HepG2 (cell line): Measurements from ENCODE around the gene SLC23A3. TPM values are rescaled to one million over a fixed set of nuclear protein-coding genes. Genes with fewer than 3 reads are reported as not detected.

Experiments
- DZIP1 ChIP-seq: sonication (generic); formaldehyde crosslinking; IDR thresholded peaks from 2 replicates; pipeline ENCODE4 v1.5.0; 2020; ENCODE audit warnings: mild to moderate bottlenecking, missing genetic modification reagents
- ELF4 ChIP-seq: sonication (generic); formaldehyde crosslinking; IDR thresholded peaks from 2 replicates; pipeline ENCODE4 v1.5.0; 2020; ENCODE audit warnings: missing genetic modification reagents, mild to moderate bottlenecking, moderate library complexity, borderline replicate concordance
- FLYWCH1 ChIP-seq: sonication (generic); formaldehyde crosslinking; IDR thresholded peaks from 2 replicates; pipeline ENCODE4 v1.8.1; 2023; ENCODE audit warnings: mild to moderate bottlenecking, missing genetic modification reagents
- FOXC1 ChIP-seq: sonication (generic); formaldehyde crosslinking; IDR thresholded peaks from 2 replicates; pipeline ENCODE4 v1.8.0; 2022; ENCODE audit warnings: mild to moderate bottlenecking, missing genetic modification reagents, borderline replicate concordance
- HIC2 ChIP-seq: sonication (generic); formaldehyde crosslinking; IDR thresholded peaks from 2 replicates; pipeline ENCODE4 v1.9.0; 2022; ENCODE audit warnings: low read depth, missing genetic modification reagents
- HIVEP1 ChIP-seq: sonication (generic); formaldehyde crosslinking; IDR thresholded peaks from 2 replicates; pipeline ENCODE4 v1.4.0; 2020; ENCODE audit warnings: mild to moderate bottlenecking, missing genetic modification reagents
- HMGXB3 ChIP-seq: sonication (generic); formaldehyde crosslinking; IDR thresholded peaks from 2 replicates; pipeline ENCODE4 v1.4.0; 2020; ENCODE audit warnings: missing genetic modification reagents, borderline replicate concordance
- HNF4A ChIP-seq: sonication (generic); formaldehyde crosslinking; IDR thresholded peaks from 2 replicates; pipeline ENCODE4 v1.4.0; 2020; ENCODE audit warnings: missing genetic modification reagents
- MBNL3 ChIP-seq: fragments of 250-450 bp; sonication (Bioruptor Pico); conservative IDR thresholded peaks from 2 replicates; pipeline ENCODE4 v1.8.0; 2022; ENCODE audit warnings: mild to moderate bottlenecking, inconsistent platforms
- MTF1 ChIP-seq: sonication (generic); formaldehyde crosslinking; IDR thresholded peaks from 2 replicates; pipeline ENCODE4 v1.5.0; 2020; ENCODE audit warnings: missing genetic modification reagents
- TOE1 ChIP-seq: sonication (generic); formaldehyde crosslinking; IDR thresholded peaks from 2 replicates; pipeline ENCODE4 v1.4.0; 2020; ENCODE audit warnings: mild to moderate bottlenecking, missing genetic modification reagents
- ZMAT3 ChIP-seq: sonication (generic); formaldehyde crosslinking; conservative IDR thresholded peaks from 2 replicates; pipeline ENCODE4 v1.7.0; 2021; ENCODE audit warnings: missing genetic modification reagents
- ZNF530 ChIP-seq: sonication (generic); formaldehyde crosslinking; IDR thresholded peaks from 2 replicates; pipeline ENCODE4 v1.5.0; 2020; ENCODE audit warnings: low read depth, mild to moderate bottlenecking, missing genetic modification reagents
- ZNF800 ChIP-seq: sonication (generic); formaldehyde crosslinking; IDR thresholded peaks from 2 replicates; pipeline ENCODE4 v1.4.0; 2020; ENCODE audit warnings: missing genetic modification reagents
- polyA plus RNA-seq, 8 experiments: library from polyadenylated mRNA; depleted of rRNA in 3 of 8; stranded (reverse) in 7 of 8; unstranded in 1 of 8; fragments of >200 nt; fragmentation: Illumina TruSeq in 4 of 8; extraction: Trizol in 4 of 8; gene quantifications; 2 replicates each; pipeline versions ENCODE4 v1.2.1 to v1.2.3, GENCODE V29; 2011 to 2016; ENCODE audit warnings: low read depth in 4 of 8, missing spikeins in 1 of 8, mixed read lengths in 1 of 8; ENCODE audit not compliant: insufficient read depth in 1 of 8
- total RNA-seq, 5 experiments: library from RNA; depleted of rRNA; stranded (reverse); fragments of >200 nt; fragmentation: Illumina TruSeq; extraction: Trizol; gene quantifications; 2 replicates each; pipeline ENCODE4 v1.2.3, GENCODE V29; 2016; ENCODE audit warnings: low read depth in 1 of 5

Gene SLC23A3
- total and polyA plus RNA-seq, 2 of the 13 experiments (the other 11 are each of a cell fraction or from before 2014, with no cell fraction given) = 0.38 to 0.78 TPM

- TF ChIP-seq MTF1 = peak; percentile 73
- peak; percentile 91; the same call in 1 of the 2 replicates for TF ChIP-seq ZMAT3 (CRISPR knock-in tag)
- TF ChIP-seq TOE1 (CRISPR knock-in tag) = no peak
- TF ChIP-seq DZIP1 (CRISPR knock-in tag) = 0 out of 2 replicates have a peak, but pooled peaks have one; percentile 65
- peak; percentile 84; the same call in 1 of the 2 replicates for TF ChIP-seq ZNF800 (CRISPR knock-in tag)
- peak; percentile 90; the same call in 1 of the 2 replicates for TF ChIP-seq ELF4 (CRISPR knock-in tag)
- TF ChIP-seq FLYWCH1 (CRISPR knock-in tag) = no peak
- TF ChIP-seq HIVEP1 (CRISPR knock-in tag) = peak; percentile 79
- TF ChIP-seq ZNF530 (CRISPR knock-in tag) = no peak
- TF ChIP-seq MBNL3 = no peak
- peak; percentile 48; the same call in 1 of the 2 replicates for TF ChIP-seq HNF4A
- TF ChIP-seq HMGXB3 = peak; percentile 86
- TF ChIP-seq FOXC1 (CRISPR knock-in tag) = peak; percentile 97
- TF ChIP-seq HIC2 (CRISPR knock-in tag) = peak; percentile 64
These were observed 9.4 kb downstream of the SLC23A3 start, which contains the start of gene NHEJ1 (continued) for GRCh38 chr2:219160186-219161017.
